GM23338 (cell line): ENCODE measurements around the gene WBP2NL. TPM values are rescaled to one million over a fixed set of nuclear protein-coding genes. Genes with fewer than 3 reads are reported as not detected.

Experiments
- ATAC-seq: fragments of 200-7000 bp; cut with Tn5 transposase; 3 replicates; pipeline ENCODE4 v1.9.1; 2020
- DNase-seq: peaks from one replicate; pipeline ENCODE4 v3.0.0-alpha.2; 2015; ENCODE audit warnings: low spot score
- H2AFZ ChIP-seq: fragments of 200-600 bp; sonication (generic); 2 replicates; pipeline ENCODE4 v1.8.0; 2016; ENCODE audit warnings: antibody characterized with exemption, mild to moderate bottlenecking, moderate library complexity
- H3F3A ChIP-seq: fragments of 200-600 bp; sonication (generic); replicated peaks from 2 replicates; pipeline ENCODE4 v1.8.0; 2017; ENCODE audit warnings: antibody characterized with exemption, mixed run types, low read depth
- H3K27ac ChIP-seq: fragments of 200-600 bp; sonication (generic); 2 replicates; pipeline ENCODE4 v1.6.1; 2016; ENCODE audit warnings: low read depth
- H3K27me3 ChIP-seq: fragments of 200-600 bp; sonication (generic); 2 replicates; pipeline ENCODE4 v1.8.0; 2016; ENCODE audit warnings: mild to moderate bottlenecking, mixed run types, moderate library complexity; ENCODE audit not compliant: insufficient read depth
- H3K36me3 ChIP-seq: fragments of 200-600 bp; sonication (generic); 2 replicates; pipeline ENCODE4 v1.8.0; 2016; ENCODE audit warnings: mild to moderate bottlenecking; ENCODE audit not compliant: insufficient read depth
- H3K4me1 ChIP-seq: fragments of 200-600 bp; sonication (generic); 2 replicates; pipeline ENCODE4 v1.8.0; 2016; ENCODE audit warnings: mild to moderate bottlenecking, moderate library complexity; ENCODE audit not compliant: insufficient read depth
- H3K4me2 ChIP-seq: fragments of 200-600 bp; sonication (generic); 2 replicates; pipeline ENCODE4 v1.7.1; 2017; ENCODE audit warnings: mixed run types
- H3K4me3 ChIP-seq: fragments of 200-600 bp; sonication (generic); 2 replicates; pipeline ENCODE4 v1.6.1; 2016; ENCODE audit warnings: mixed run types
- H3K79me2 ChIP-seq: fragments of 200-600 bp; sonication (generic); replicated peaks from 2 replicates; pipeline ENCODE4 v1.8.0; 2017; ENCODE audit warnings: mild to moderate bottlenecking; ENCODE audit not compliant: insufficient read depth
- H3K9me2 ChIP-seq: fragments of 200-600 bp; sonication (generic); 2 replicates; pipeline ENCODE4 v1.8.0; 2017; ENCODE audit not compliant: insufficient read depth
- H4K20me1 ChIP-seq: fragments of 200-600 bp; sonication (generic); replicated peaks from 2 replicates; pipeline ENCODE4 v1.8.0; 2017; ENCODE audit warnings: mild to moderate bottlenecking; ENCODE audit not compliant: insufficient read depth
- H3K27ac Mint-ChIP-seq: 2 replicates; pipeline ENCODE4 v1.8.0; 2020; ENCODE audit warnings: inconsistent platforms, mild to moderate bottlenecking, moderate library complexity, mixed read lengths
- H3K27me3 Mint-ChIP-seq: 3 replicates; pipeline ENCODE4 v1.8.0; 2022; ENCODE audit warnings: low read depth, mild to moderate bottlenecking, moderate library complexity, mixed read lengths, inconsistent platforms; ENCODE audit not compliant: insufficient read depth, poor library complexity
- H3K36me3 Mint-ChIP-seq: 3 replicates; pipeline ENCODE4 v1.8.0; 2021; ENCODE audit warnings: low read depth, mild to moderate bottlenecking, inconsistent platforms, moderate library complexity, mixed read lengths
- H3K4me1 Mint-ChIP-seq: 3 replicates; pipeline ENCODE4 v1.8.0; 2020; ENCODE audit warnings: mild to moderate bottlenecking, inconsistent platforms, mixed read lengths
- H3K4me3 Mint-ChIP-seq: 3 replicates; pipeline ENCODE4 v1.8.0; 2021; ENCODE audit warnings: moderate library complexity, mild to moderate bottlenecking, inconsistent platforms, mixed read lengths
- H3K9me3 Mint-ChIP-seq: 3 replicates; pipeline ENCODE4 v1.8.0; 2020; ENCODE audit warnings: moderate library complexity, mild to moderate bottlenecking, inconsistent platforms, mixed read lengths
- CREB1 ChIP-seq: fragments of 250-450 bp; sonication (Bioruptor Pico); IDR thresholded peaks from 2 replicates; pipeline ENCODE4 v1.5.0; 2020; ENCODE audit warnings: low read depth, mild to moderate bottlenecking, moderate library complexity
- JUNB ChIP-seq: IDR thresholded peaks from one replicate; pipeline ENCODE4 v1.6.1; 2016; ENCODE audit warnings: antibody characterized with exemption; ENCODE audit not compliant: unreplicated experiment
- NANOG ChIP-seq: IDR thresholded peaks from 2 replicates; pipeline ENCODE4 v1.6.1; 2016; ENCODE audit warnings: antibody characterized with exemption, borderline replicate concordance
- REST ChIP-seq: IDR thresholded peaks from one replicate; pipeline ENCODE4 v1.6.1; 2018; ENCODE audit warnings: antibody characterized with exemption; ENCODE audit not compliant: unreplicated experiment
- STAT1 ChIP-seq: IDR thresholded peaks from one replicate; pipeline ENCODE4 v1.6.1; 2016; ENCODE audit warnings: antibody characterized with exemption; ENCODE audit not compliant: unreplicated experiment
- ZNF114 ChIP-seq: fragments of 250-450 bp; sonication (Bioruptor Pico); IDR thresholded peaks from 2 replicates; pipeline ENCODE4 v1.5.0; 2020; ENCODE audit warnings: mild to moderate bottlenecking, moderate library complexity
- ZNF331 ChIP-seq: fragments of 250-450 bp; sonication (Bioruptor Pico); IDR thresholded peaks from 2 replicates; pipeline ENCODE4 v1.5.0; 2020; ENCODE audit warnings: low read depth, mild to moderate bottlenecking, moderate library complexity
- polyA plus RNA-seq: library from polyadenylated mRNA; unstranded; fragments of >200 nt; fragmentation: Nextera tagmentation; extraction: Ambion mirVana; gene quantifications from 2 replicates; pipeline ENCODE4 v1.2.1, GENCODE V29; 2016
- total RNA-seq: library from RNA; depleted of rRNA; stranded (reverse); fragments of >200 nt; shearing (Covaris generic); gene quantifications from 2 replicates; pipeline ENCODE4 v1.2.3, GENCODE V29; 2014

WBP2NL gene
- total and polyA plus RNA-seq, 2 experiments from 2014 or later, result 0.14 TPM; not detected in 1

DNA sequence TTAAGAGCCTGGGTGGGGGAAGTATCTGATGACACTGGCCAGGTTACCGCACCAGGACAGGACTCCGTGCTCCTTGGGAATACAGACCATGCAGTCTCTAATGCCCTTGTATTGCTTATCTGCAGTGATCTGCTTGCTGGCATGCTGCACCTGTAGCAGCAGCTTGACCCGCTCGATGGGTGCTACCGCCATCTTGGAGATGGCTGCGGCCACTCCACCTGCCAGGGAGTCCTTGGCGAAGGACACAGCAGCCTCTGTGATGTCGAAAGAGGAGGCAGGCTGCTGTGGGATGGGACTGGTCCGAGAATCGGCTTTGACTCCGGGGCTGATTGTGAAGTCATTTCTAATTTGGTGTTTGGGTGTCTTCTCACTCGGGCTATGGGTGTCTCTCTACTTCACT lies 3.1 kb downstream of the WBP2NL start (continued):
- no peak for TF ChIP-seq ZNF331 (CRISPR knock-in tag)

GRCh38 chr22:42007922-42008321 lies 9.3 kb downstream of the WBP2NL start:
- Histone ChIP-seq H3K27ac (no peak overlapping the region), H3K79me2 (no peaks in the 10 kb centered on the region), H2AFZ (no peak overlapping the region), H3K9me2 (peaks cover 3% of the 10 kb centered on the region; the same call in 1 of the 2 replicates), H4K20me1 (no peaks in the 10 kb centered on the region), H3K4me2 (no peak overlapping the region), H3K4me1 (no peaks in the 10 kb centered on the region), H3K4me3 (no peak overlapping the region), H3K27me3 (no peaks in the 10 kb centered on the region), H3K36me3 (no peaks in the 10 kb centered on the region), H3F3A (no peaks in the 10 kb centered on the region)
- Mint-ChIP-seq H3K27ac (no peak overlapping the region), H3K36me3 (no peaks in the 10 kb centered on the region; the same call in 2 of the 3 replicates), H3K4me1 (no peaks in the 10 kb centered on the region), H3K4me3 (no peak overlapping the region), H3K9me3 (peaks cover 21% of the 10 kb centered on the region), H3K27me3 (peaks cover 4% of the 10 kb centered on the region)
- DNase-seq (no peak), ATAC-seq (no peak)
- TF ChIP-seq JUNB, result no peak
- TF ChIP-seq STAT1, result no peak

- no peak overlapping the region for H3K4me3 ChIP-seq
- TF ChIP-seq NANOG (no peak), STAT1 (no peak), ZNF114 (no peak), REST (no peak)
- no peak overlapping the region for H3K4me3 Mint-ChIP-seq
- H3K9me2 ChIP-seq, result peaks cover 3% of the 10 kb centered on the region; the same call in 1 of the 2 replicates
- H3K79me2 ChIP-seq, result no peaks in the 10 kb centered on the region
- H2AFZ ChIP-seq, result no peak overlapping the region
- no peaks in the 10 kb centered on the region for H3F3A ChIP-seq
- no peaks in the 10 kb centered on the region for H3K4me1 Mint-ChIP-seq
- no peaks in the 10 kb centered on the region for H3K36me3 ChIP-seq
- no peaks in the 10 kb centered on the region; the same call in 2 of the 3 replicates for H3K36me3 Mint-ChIP-seq
- H3K27ac ChIP-seq, result no peak overlapping the region
- H3K27me3 ChIP-seq, result no peaks in the 10 kb centered on the region
- no peak overlapping the region for H3K27ac Mint-ChIP-seq
- H3K9me3 Mint-ChIP-seq, result peaks cover 21% of the 10 kb centered on the region
- no peaks in the 10 kb centered on the region for H3K4me1 ChIP-seq
- ATAC-seq (no peak), DNase-seq (no peak)
- H3K27me3 Mint-ChIP-seq, result peaks cover 4% of the 10 kb centered on the region
- no peak overlapping the region for H3K4me2 ChIP-seq
- H4K20me1 ChIP-seq, result no peaks in the 10 kb centered on the region
Measured at GRCh38 chr22:42010778-42011177, 12.2 kb downstream of the WBP2NL start.

DNA sequence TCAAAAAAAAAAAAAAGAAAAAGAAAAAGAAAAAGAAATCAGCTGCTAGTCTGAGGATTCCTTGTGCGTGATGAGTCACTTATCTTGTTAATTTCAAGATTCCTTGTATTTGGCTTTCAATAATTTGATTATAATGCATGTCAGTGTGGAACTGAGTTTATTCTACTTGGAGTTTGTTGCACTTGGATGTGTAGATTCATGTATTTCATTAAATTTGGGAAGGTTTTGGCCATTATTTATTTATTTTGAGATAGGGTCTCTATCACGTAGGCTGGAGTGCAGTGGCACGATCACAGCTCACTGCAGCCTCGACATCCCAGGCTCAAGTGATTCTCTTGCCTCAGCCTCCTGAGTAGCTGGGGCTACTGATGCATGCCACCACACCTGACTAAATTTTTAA lies 14.8 kb downstream of the WBP2NL start:
- H3K79me2 ChIP-seq, result no peaks in the 10 kb centered on the region
- 0 out of 2 replicates have a peak, but pooled peaks cover 3% of the 10 kb centered on the region for H3K9me2 ChIP-seq
- H3K4me1 ChIP-seq, result no peaks in the 10 kb centered on the region
- no peaks in the 10 kb centered on the region for H3K4me1 Mint-ChIP-seq
- no peaks in the 10 kb centered on the region; the same call in 2 of the 3 replicates for H3K36me3 Mint-ChIP-seq
- H3K4me3 Mint-ChIP-seq, result no peak overlapping the region
- no peak for DNase-seq
- no peak overlapping the region for H3K27ac ChIP-seq
- no peak overlapping the region for H2AFZ ChIP-seq
- H3K9me3 Mint-ChIP-seq, result peaks cover 21% of the 10 kb centered on the region
- no peak overlapping the region for H3K27ac Mint-ChIP-seq
- H3K36me3 ChIP-seq, result no peaks in the 10 kb centered on the region
- H4K20me1 ChIP-seq, result no peaks in the 10 kb centered on the region
- H3K4me3 ChIP-seq, result no peak overlapping the region
- H3K27me3 Mint-ChIP-seq, result peaks cover 4% of the 10 kb centered on the region
- TF ChIP-seq CREB1 (CRISPR knock-in tag), result no peak
- no peaks in the 10 kb centered on the region for H3K27me3 ChIP-seq
- H3K4me2 ChIP-seq, result no peak overlapping the region
- no peak for ATAC-seq
- H3F3A ChIP-seq, result no peaks in the 10 kb centered on the region
